Activated T-cell treated with anti-CD3 and anti-CD28 coated beads for 48 hours (primary cell): ENCODE measurements around the gene NEK7.
"Not testable (repeated sequence)": the region's sequence is repeated elsewhere in the genome, so short reads cannot be mapped to it uniquely, and the experiment has no call there.

Source experiments
- DNase-seq: peaks from one replicate; pipeline ENCODE4 v3.0.0-alpha.2; 2020; ENCODE audit warnings: low read depth

Gene NEK7

DNA sequence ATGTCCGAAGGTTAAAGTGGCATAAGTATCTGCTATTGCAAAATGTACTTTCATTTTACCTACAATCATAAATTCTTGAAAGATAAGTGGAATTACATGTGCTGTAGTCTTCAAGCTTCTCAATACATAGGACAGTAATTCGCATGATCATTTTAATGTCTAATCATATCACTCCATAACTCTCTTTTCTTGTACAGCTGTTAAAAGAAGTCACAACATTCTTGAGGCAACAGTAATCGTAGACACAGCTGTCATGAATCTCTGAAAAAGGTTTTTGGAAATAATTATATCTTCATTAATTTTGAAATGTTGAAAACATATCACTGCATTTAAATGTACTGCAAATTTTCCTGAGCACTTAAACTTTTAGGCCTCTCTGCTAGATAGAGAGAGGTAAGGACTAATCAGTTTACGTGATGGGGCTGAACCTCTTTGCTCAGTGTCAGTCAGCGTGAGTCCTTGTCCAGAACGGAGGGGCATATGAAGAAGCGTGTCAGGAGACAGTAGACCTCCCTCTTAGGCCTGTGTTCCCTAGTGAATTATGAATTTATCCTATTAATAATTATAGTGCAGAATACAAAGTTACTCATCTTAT lies 133.4 kb downstream of the NEK7 start:
- DNase-seq, result no peak

DNA sequence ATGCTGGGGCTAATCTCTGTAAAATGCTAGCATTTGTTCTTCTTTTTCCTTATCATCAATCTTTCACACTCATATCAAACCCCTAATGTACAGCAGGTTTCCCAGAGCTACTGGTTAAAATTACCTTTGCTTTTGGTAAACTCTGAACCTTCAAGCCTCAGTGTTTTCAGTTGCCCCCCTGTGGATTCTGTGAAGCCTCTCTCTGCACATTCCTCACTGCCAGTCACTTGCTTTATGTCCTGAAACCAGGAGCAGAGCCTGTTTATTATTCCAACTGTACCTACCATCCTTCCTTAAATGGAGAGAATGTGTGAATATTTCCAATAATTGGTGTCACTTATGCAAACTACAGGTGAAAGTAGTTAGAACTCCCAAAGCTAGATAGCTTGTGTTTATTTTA lies 134.2 kb downstream of the NEK7 start:
- no peak for DNase-seq

GRCh38 chr1:198291924-198292323 lies 135.1 kb downstream of the NEK7 start:
- DNase-seq, result no peak

DNA sequence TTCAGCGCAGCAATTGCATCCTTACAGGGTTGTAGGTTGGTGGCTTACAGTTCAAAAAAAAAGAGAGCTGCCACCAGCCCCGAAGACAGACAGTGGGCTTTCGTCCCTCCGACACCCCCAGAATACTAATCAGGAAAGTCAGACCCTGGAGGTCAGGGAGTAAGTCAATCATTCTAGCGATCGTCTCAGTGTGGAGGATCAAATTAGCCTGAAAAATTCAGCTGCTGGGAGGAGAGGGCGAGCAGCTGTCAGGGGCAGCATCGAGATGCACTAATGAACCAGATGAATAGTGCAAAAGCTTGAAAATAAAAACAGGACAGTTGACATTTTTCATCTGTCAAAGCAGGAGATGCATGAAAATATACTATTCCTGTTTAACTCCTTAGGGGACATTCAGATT lies 138.4 kb downstream of the NEK7 start:
- DNase-seq, result no peak

DNA sequence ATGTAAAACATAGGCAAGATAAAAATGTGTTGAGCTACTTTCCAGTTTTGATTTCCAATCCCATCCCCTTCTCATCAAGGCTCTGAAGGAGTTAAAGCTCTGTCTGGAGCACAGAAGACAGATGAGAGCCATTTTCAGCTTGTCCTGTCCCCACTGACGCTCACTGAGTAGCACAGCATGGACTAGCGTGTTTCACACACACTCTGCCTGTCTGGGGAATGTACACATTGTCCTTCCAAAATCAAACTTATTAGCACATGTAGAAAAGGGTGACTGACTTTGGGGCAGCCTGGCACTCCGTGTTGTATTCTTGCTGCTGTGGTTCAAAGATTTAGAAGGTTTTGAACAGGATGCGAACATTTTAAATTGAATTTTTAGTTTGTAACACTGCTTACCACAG lies 139.2 kb downstream of the NEK7 start:
- no peak for DNase-seq

DNA sequence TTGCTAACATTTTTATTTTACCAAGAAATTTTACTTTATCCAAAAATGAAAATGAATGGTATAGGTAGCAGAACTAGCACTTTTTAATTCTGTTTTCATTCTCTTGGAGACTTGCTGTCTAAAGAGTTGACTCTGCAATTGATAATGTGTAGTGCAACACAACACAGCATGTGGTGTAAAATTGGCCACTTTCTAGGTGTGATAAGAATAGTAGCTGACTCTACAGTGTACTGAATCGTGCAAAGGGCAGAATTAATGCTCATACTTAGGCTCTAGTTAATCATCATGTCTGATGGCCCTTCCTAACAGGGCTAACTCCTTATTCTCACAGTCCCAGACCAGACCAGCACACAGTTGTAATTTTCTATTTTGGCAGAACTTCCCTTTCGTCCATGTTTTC lies 140.5 kb downstream of the NEK7 start:
- DNase-seq, result no peak

GRCh38 chr1:198298640-198299039 lies 141.8 kb downstream of the NEK7 start:
- no peak for DNase-seq

GRCh38 chr1:198300451-198300850 lies 143.7 kb downstream of the NEK7 start:
- no peak for DNase-seq

- DNase-seq, result no peak
Measured at GRCh38 chr1:198304431-198304830, 147.6 kb downstream of the NEK7 start.

- DNase-seq, result not testable (repeated sequence)
Measured at GRCh38 chr1:198314817-198315216, 158.0 kb downstream of the NEK7 start.

DNA sequence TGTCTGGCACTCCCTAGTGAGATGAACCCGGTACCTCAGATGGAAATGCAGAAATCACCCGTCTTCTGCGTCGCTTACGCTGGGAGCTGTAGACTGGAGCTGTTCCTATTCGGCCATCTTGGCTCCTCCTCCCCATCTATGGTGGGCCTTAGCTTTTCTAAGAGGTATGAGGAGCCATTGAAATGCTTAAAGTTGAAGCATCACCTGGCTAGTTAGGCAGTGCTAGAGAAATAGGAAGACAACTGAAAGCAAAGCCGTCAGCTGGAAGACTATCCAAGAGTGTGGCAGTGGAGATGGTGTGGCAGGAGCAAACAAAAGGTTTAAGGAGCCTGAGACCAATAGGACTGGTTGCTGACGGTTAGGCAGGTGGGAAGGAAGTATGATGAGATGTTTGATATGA lies 158.5 kb downstream of the NEK7 start:
- not testable (repeated sequence) for DNase-seq

DNA sequence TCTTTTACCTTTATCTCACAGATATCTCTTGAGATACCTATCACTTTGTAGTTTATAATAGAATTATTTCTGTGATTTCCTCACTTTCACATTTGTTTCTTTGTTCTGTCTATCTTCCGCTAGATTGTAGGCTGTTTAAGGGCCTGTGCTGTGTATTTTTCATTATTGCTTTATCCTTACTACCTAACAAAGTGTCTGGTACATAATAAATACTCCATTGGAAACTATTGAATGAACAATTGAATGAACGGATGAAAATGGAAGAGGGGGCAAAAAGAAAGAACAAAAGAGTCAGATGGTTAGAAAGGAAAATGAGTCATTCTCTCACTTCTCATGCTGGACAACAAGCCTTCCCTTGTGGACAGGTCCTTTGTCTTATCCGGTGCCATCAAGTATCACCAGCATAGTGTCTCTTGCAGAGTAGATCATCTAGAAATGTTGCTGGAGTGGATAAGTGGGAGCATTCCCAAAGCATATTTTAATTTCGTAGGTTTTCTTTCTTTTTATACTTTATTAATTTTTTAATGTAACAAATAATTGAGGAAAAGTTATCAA lies 159.8 kb downstream of the NEK7 start:
- DNase-seq, result no peak

- DNase-seq, result no peak
Measured at GRCh38 chr1:198318085-198318484, 161.3 kb downstream of the NEK7 start.

- no peak for DNase-seq
Measured at GRCh38 chr1:198320759-198321158, 164.0 kb downstream of the NEK7 start.

DNA sequence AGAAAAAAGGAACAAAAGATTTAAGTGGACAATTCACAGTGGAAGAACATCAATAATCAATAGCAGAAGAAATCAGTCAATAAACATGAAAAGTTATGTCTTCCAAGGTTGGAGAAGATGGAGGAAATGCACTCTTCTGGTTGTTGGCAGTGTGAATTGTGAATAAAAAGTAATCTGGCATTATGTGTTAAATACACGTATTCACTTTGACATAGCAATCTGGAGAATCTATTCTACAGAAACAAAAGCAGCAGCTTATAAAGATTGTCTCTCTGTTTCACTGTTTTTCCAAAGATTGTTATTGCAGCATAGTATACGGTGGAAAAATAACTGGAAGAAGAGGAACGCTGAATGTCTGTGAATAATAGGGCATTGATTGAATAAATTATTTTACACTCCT lies 169.4 kb downstream of the NEK7 start:
- no peak for DNase-seq

- no peak for DNase-seq
Measured at GRCh38 chr1:198326915-198327314, 170.1 kb downstream of the NEK7 start.

GRCh38 chr1:198328458-198329032 lies 171.7 kb downstream of the NEK7 start:
- no peak for DNase-seq

DNA sequence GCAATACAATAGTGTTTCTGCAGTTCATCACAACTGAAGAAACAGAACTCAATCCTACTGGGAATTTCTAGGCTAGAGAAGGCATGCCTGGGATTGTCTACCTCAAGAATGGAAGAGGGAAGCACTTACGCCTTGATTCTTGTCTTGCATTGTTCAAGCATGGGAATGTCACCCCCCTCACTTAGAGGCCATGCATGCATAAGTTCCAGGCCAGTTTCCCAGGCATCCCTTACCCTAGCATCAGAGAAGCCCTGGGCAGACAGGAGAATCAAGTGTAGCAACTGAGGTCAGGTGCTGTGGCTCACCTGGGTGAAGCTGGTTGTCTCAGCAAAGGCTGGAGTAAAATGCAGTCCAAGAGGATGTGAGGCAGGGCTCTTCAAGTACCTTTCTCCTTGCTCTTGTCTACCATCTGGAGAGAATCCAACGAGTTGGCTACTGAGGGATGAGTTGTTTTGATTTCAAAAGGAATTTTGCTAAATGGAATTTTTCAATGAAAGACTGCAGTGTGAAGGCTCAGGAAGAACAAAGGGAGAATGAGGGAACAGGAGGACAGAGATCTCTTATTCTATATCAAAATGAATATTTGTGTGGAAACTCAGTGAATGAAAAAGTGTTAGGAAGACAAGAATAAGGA lies 174.3 kb downstream of the NEK7 start:
- no peak for DNase-seq

DNA sequence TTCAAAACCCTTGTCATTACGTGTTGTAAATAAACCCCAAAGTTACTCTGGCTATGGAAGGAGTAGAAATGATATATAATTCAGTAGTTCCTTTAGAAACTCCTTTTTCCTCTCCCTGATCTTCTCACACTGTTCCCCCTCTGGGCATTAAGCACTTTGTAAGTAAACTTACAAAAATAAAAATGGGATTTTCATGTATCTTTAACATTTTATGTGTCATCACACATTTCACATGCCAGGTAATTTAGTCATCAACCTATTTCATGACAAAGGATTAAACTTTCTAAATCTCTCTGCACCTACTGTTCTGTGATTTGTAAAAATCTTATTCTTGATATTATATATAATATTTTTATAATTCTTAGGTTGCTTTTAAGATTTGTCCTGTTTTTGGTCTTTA lies 176.9 kb downstream of the NEK7 start:
- no peak for DNase-seq

DNA sequence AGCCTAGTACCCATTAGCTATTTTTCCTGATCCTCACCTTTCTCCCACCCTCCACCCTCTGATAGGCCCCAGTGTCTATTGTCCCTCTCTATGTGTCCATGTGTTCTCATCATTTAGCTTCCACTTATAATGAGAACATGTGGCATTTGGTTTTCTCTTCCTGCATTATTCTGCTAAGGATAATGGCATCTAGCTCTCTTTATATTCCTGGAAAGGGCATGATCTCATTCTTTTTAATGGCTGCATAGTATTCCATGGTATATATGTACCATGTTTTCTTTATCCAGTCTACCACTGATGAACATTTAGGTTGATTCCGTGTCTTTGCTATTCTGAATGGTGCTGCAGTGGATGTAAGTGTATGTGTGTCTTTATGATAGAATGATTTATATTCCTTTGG lies 178.9 kb downstream of the NEK7 start:
- DNase-seq, result no peak

- no peak for DNase-seq
Measured at GRCh38 chr1:198337886-198338285, 181.1 kb downstream of the NEK7 start.

- DNase-seq, result no peak
Measured at GRCh38 chr1:198340139-198340538, 183.3 kb downstream of the NEK7 start.

DNA sequence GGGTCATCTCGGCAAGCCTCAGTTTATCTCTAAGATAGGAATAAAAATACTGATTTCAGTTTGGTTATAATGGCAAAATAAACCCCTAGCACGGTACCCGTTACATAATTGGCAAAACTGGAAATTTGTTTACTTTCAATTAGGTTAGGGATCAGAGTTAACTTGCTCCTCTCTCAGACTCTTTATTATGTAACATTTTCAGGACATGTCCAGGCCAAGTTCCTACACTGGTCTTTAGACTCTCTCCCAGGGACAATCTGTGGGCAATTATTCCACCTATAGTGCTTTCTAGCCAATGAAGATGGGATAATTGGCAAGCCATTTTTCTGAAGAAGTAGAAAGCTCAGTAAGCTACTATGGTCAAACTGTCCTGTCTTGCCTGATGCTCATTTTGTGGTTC lies 189.4 kb downstream of the NEK7 start:
- no peak for DNase-seq

DNA sequence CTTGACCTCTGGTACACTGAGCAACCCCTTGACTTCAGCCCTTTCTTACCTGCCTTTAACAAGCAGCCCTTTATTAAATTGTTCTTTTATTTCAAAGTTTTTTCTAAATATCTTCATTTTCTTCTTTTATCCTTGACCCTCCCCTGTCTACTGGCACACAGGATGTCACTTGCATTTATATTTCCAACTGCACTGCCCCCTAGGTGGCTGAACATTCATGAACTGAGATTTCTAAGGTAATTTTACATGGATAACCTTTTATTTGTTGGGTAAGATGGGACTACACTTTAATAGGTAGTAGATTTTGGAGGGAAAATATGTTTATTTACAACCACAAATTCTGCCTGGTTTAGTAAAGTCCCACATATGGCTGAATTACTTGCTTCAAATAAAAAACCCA lies 193.7 kb downstream of the NEK7 start:
- DNase-seq, result no peak
